Activated naive CD8-positive, alpha-beta T cell treated with anti-CD3 and anti-CD28 coated beads, Interleukin-2, amount 50 U/mL, for 24 hours (primary cell): ENCODE measurements around the gene S100A16.
"Not testable (repeated sequence)": the region's sequence is repeated elsewhere in the genome, so short reads cannot be mapped to it uniquely, and the experiment has no call there.

Experiments used
- ATAC-seq: fragments of 150-1000 bp; cut with Tn5 transposase; one replicate; pipeline ENCODE4 v1.10.0; 2021
- DNase-seq: peaks from one replicate; pipeline ENCODE4 v3.0.0; 2021
- H3K27ac Mint-ChIP-seq: one replicate; pipeline ENCODE4 v1.8.0; 2021; ENCODE audit warnings: mild to moderate bottlenecking, mixed read lengths
- H3K27me3 Mint-ChIP-seq: one replicate; pipeline ENCODE4 v1.8.0; 2021; ENCODE audit warnings: mixed read lengths
- H3K36me3 Mint-ChIP-seq: one replicate; pipeline ENCODE4 v1.8.0; 2021; ENCODE audit warnings: low read depth, mixed read lengths
- H3K4me1 Mint-ChIP-seq: one replicate; pipeline ENCODE4 v1.8.0; 2021; ENCODE audit warnings: mixed read lengths
- H3K4me3 Mint-ChIP-seq: one replicate; pipeline ENCODE4 v1.8.0; 2021; ENCODE audit warnings: mild to moderate bottlenecking, moderate library complexity, mixed read lengths
- H3K9me3 Mint-ChIP-seq: one replicate; pipeline ENCODE4 v1.8.0; 2021; ENCODE audit warnings: mixed read lengths

Gene S100A16

DNA sequence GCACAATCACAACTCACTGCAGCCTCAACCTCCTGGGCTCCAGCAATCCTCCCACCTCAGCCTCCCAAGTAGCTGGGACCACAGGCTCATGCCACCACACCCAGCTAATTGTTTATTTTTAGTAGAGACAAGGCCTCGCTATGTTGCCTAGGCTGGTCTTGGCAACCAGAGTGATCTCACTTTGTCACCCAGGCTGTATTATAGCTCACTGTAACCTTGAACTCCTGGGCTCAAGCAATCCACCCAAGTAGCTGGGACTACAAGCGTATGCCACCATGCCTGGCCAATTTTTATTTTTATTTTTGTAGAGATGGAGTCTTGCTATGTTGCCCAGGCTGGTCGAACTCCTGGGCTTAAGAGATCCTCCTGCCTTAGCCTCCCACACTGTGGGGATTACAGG, 50.9 kb downstream of the S100A16 start:
- not testable (repeated sequence) for ATAC-seq, DNase-seq, H3K4me3 Mint-ChIP-seq, H3K27ac Mint-ChIP-seq, H3K36me3 Mint-ChIP-seq, H3K9me3 Mint-ChIP-seq, H3K27me3 Mint-ChIP-seq
- H3K4me1 Mint-ChIP-seq: peaks cover 21% of the 10 kb centered on the region

GRCh38 chr1:153561466-153561985, 51.4 kb downstream of the S100A16 start:
- H3K27ac Mint-ChIP-seq: no peak overlapping the region
- H3K4me1 Mint-ChIP-seq: peaks cover 16% of the 10 kb centered on the region
- H3K36me3 Mint-ChIP-seq: no peaks in the 10 kb centered on the region
- H3K9me3 Mint-ChIP-seq: no peaks in the 10 kb centered on the region
- ATAC-seq: no peak
- no peak overlapping the region for H3K4me3 Mint-ChIP-seq
- DNase-seq: no peak
- no peaks in the 10 kb centered on the region for H3K27me3 Mint-ChIP-seq

- Mint-ChIP-seq H3K36me3 (no peaks in the 10 kb centered on the region), H3K27ac (no peak overlapping the region), H3K4me3 (no peak overlapping the region), H3K9me3 (no peaks in the 10 kb centered on the region), H3K4me1 (peaks cover 12% of the 10 kb centered on the region), H3K27me3 (no peaks in the 10 kb centered on the region)
- ATAC-seq: no peak
- DNase-seq: no peak
Observed at GRCh38 chr1:153560771-153561465, 52.0 kb downstream of the S100A16 start.

DNA sequence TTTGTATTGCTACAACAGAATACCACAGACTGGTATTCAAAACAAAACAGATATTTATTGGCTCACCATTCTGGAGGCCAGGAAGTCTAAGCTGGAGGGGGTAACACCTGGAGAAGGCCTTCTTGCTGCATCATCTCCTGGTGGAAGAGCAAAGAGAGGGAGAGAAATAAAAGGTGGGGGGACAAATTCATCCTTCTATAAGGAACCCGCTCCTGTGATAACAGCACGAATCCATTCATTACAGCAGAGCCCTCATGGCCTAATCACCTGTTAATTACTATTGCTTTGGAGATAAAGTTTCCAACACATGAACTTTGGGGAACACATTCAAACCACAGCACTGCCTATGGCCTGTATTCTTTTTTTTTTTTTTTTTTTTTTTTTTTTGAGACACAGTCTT, 52.7 kb downstream of the S100A16 start:
- no peak overlapping the region for H3K4me3 Mint-ChIP-seq
- H3K36me3 Mint-ChIP-seq: no peaks in the 10 kb centered on the region
- no peaks in the 10 kb centered on the region for H3K27me3 Mint-ChIP-seq
- no peak overlapping the region for H3K27ac Mint-ChIP-seq
- no peaks in the 10 kb centered on the region for H3K9me3 Mint-ChIP-seq
- peaks cover 5% of the 10 kb centered on the region for H3K4me1 Mint-ChIP-seq
- ATAC-seq (no peak), DNase-seq (no peak)

DNA sequence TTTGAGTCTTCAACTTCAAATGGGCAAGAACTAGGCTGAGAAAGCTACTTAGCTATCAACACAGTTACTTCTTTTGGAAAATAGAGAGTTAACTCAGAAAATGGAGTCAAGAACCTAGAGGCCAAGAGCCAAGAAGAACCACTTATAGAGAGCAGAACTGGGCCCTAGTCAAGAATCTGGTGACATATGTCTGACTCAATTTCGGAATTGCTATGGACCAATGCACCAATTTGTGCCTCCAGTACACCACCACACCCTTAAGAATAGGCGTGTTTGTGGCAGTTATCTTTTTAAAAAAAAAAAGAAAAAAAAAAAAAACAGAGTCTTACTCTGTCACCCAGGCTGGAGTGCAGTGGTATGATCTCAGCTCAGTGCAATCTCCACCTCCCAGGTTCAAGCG, 55.1 kb downstream of the S100A16 start:
- no peaks in the 10 kb centered on the region for H3K9me3 Mint-ChIP-seq
- no peaks in the 10 kb centered on the region for H3K4me1 Mint-ChIP-seq
- DNase-seq: no peak
- H3K4me3 Mint-ChIP-seq: no peak overlapping the region
- ATAC-seq: no peak
- H3K27me3 Mint-ChIP-seq: no peaks in the 10 kb centered on the region
- no peaks in the 10 kb centered on the region for H3K36me3 Mint-ChIP-seq
- H3K27ac Mint-ChIP-seq: no peak overlapping the region
